ENCODE measurements around the gene TNNI3.
"Not testable (repeated sequence)": the region's sequence is repeated elsewhere in the genome, so short reads cannot be mapped to it uniquely, and the experiment has no call there.

TNNI3 gene

GRCh38 chr19:55157064-55157908 is at the start of gene TNNI3:
Gene TNNI3 (minus strand): TSS chr19:55157732. CDS start chr19:55157589, 143 bp downstream.
- H3K4me1 ChIP-seq, result peaks cover 0 to 13% (median 3%) of the 10 kb centered on the region in 4 donors
- H3K36me3 ChIP-seq, result no peaks in the 10 kb centered on the region
- no peaks in the 10 kb centered on the region for H3K9me3 ChIP-seq
- TF ChIP-seq CTCF (IDR thresholded peaks at IDR 0.05), result no peak
- no peak for DNase-seq
- H3K4me3 ChIP-seq, result no peak within 1 kb of the TSS
- H3K27ac ChIP-seq, result no peak within 1 kb of the TSS
- peaks cover 0 to 90% of the 10 kb centered on the region in 2 donors for H3K27me3 ChIP-seq
- intact Hi-C loops (cut with DNase I; ENCODE audit: low total_unique reads), result no loop called here

GRCh38 chr19:55206664-55207500 is 49.4 kb upstream of the TNNI3 start:
- TF ChIP-seq CTCF (IDR thresholded peaks at IDR 0.05), result no peak

GRCh38 chr19:55202199-55202598 is 44.7 kb upstream of the TNNI3 start:
- DNase-seq; H3K4me1 ChIP-seq; H3K9me3 ChIP-seq; H3K27ac ChIP-seq; intact Hi-C loops (cut with DNase I; ENCODE audit: low total_unique reads); H3K36me3 ChIP-seq; H3K4me3 ChIP-seq: not testable (repeated sequence)
- peaks cover 0 to 64% of the 10 kb centered on the region in 2 donors for H3K27me3 ChIP-seq

More at GRCh38 chr19:55206664-55207500, 49.4 kb upstream of the TNNI3 start:
- no peaks in the 10 kb centered on the region for H3K36me3 ChIP-seq
- peaks cover 0 to 6% (median 5%) of the 10 kb centered on the region in 4 donors for H3K4me1 ChIP-seq
- no peaks in the 10 kb centered on the region for H3K9me3 ChIP-seq
- H3K27ac ChIP-seq, result no peak overlapping the region
- H3K4me3 ChIP-seq, result no peak overlapping the region
- intact Hi-C loops (cut with DNase I; ENCODE audit: low total_unique reads), result no loop called here
- DNase-seq, result peak in 1 of 2 donors; percentile 57
- peaks cover 0 to 31% of the 10 kb centered on the region in 2 donors for H3K27me3 ChIP-seq

GRCh38 chr19:55199620-55200204 is 42.2 kb upstream of the TNNI3 start:
- Histone ChIP-seq H3K27me3 (peaks cover 0 to 49% of the 10 kb centered on the region in 2 donors), H3K36me3 (no peaks in the 10 kb centered on the region), H3K27ac (no peak overlapping the region), H3K4me3 (no peak overlapping the region), H3K9me3 (no peaks in the 10 kb centered on the region), H3K4me1 (no peaks in the 10 kb centered on the region)
- no peak for TF ChIP-seq CTCF (IDR thresholded peaks at IDR 0.05)
- intact Hi-C loops (cut with DNase I; ENCODE audit: low total_unique reads), result no loop called here
- no peak for DNase-seq

- H3K27ac ChIP-seq, result no peak overlapping the region
- no peak overlapping the region for H3K4me3 ChIP-seq
- no peaks in the 10 kb centered on the region for H3K9me3 ChIP-seq
- peaks cover 0 to 46% of the 10 kb centered on the region in 2 donors for H3K27me3 ChIP-seq
- DNase-seq, result no peak
- no peaks in the 10 kb centered on the region for H3K4me1 ChIP-seq
- intact Hi-C loops (cut with DNase I; ENCODE audit: low total_unique reads), result no loop called here
- no peaks in the 10 kb centered on the region for H3K36me3 ChIP-seq
- no peak for TF ChIP-seq CTCF (IDR thresholded peaks at IDR 0.05)
Measured at GRCh38 chr19:55198651-55199050, 41.1 kb upstream of the TNNI3 start.

Measured in tibial artery (tissue), 4 donors.